HCT116 (cell line): Measurements from ENCODE around the gene PACSIN2. TPM values are rescaled to one million over a fixed set of nuclear protein-coding genes. Genes with fewer than 3 reads are reported as not detected.

ENCODE experiments used
- ATAC-seq: fragments of 200-7000 bp; cut with Tn5 transposase; 2 replicates; pipeline ENCODE4 v1.9.1; 2020; ENCODE audit warnings: mild to moderate bottlenecking, moderate library complexity
- BruUV-seq: library from RNA; stranded (reverse); fragments of 400-500 nt; replicated peaks from 2 replicates; lab custom pipeline; 2021; lab: Mats Ljungman, UMichigan
- CTCF ChIA-PET: fragments of 300-600 bp; sonication (Branson Sonifier 250); formaldehyde crosslinking; loops from one replicate; lab custom pipeline; 2021; ENCODE audit warnings: antibody characterized with exemption; lab: Charles Lee
- POLR2A ChIA-PET: fragments of 300-600, 350-600 bp; sonication (Branson Sonifier 250); formaldehyde crosslinking; loops from one replicate; lab custom pipeline; 2021; ENCODE audit warnings: antibody characterized with exemption; lab: Charles Lee
- RAD21 ChIA-PET, 2 experiments: fragments of 300-600 bp; sonication (Branson Sonifier 250); formaldehyde crosslinking; loops; one replicate each; lab custom pipeline; 2023; ENCODE audit warnings: low total read pairs in 2 of 2; ENCODE audit not compliant: uncharacterized antibody in 2 of 2, unreplicated experiment in 2 of 2, low non-redundant PET in 1 of 2; lab: Charles Lee
- DNase-seq: peaks from one replicate; pipeline ENCODE4 v3.0.0-alpha.2; 2010; ENCODE audit warnings: low read depth, low spot score
- H2AFZ ChIP-seq: fragments of 200-600 bp; shearing (Covaris generic), sonication (generic); 2 replicates; pipeline ENCODE4 v1.6.1; 2017; ENCODE audit warnings: low read depth, mixed run types, mixed read lengths, antibody characterized with exemption, low read length; ENCODE audit not compliant: poor library complexity, severe bottlenecking
- H3K27ac ChIP-seq: 2 replicates; pipeline ENCODE4 v1.5.1; 2012; ENCODE audit warnings: low read depth, low read length
- H3K27me3 ChIP-seq: fragments of 200-600 bp; sonication (generic); 2 replicates; pipeline ENCODE4 v1.6.1; 2016; ENCODE audit warnings: mixed run types, low read length, mixed read lengths; ENCODE audit not compliant: insufficient read depth
- H3K36me3 ChIP-seq, 2 experiments: fragments of 200-500 bp in 1 of 2; fragments of 200-600 bp in 1 of 2; sonication (Bioruptor generic) in 1 of 2; sonication (generic) in 1 of 2; 2 replicates each; pipeline versions ENCODE4 v1.5.1 to v1.6.1; 2014 to 2016; ENCODE audit warnings: low read length in 2 of 2, inconsistent platforms in 1 of 2, mixed read lengths in 1 of 2, mixed run types in 1 of 2; ENCODE audit not compliant: insufficient read depth in 2 of 2, control insufficient read depth in 1 of 2
- H3K4me1 ChIP-seq, 2 experiments: fragments of 200-600 bp in 1 of 2; sonication (generic) in 1 of 2; 2 replicates each; pipeline versions ENCODE4 v1.5.1 to v1.6.1; 2012 to 2017; ENCODE audit warnings: low read length in 2 of 2, inconsistent platforms in 1 of 2, mild to moderate bottlenecking in 1 of 2, mixed read lengths in 1 of 2, mixed run types in 1 of 2, moderate library complexity in 1 of 2; ENCODE audit not compliant: insufficient read depth in 2 of 2, control insufficient read depth in 1 of 2
- H3K4me2 ChIP-seq: fragments of 200-600 bp; sonication (generic); 2 replicates; pipeline ENCODE4 v1.6.1; 2017; ENCODE audit warnings: mixed run types, low read length, mixed read lengths
- H3K4me3 ChIP-seq, 2 experiments: fragments of 200-600 bp in 1 of 2; sonication (generic) in 1 of 2; replicated peaks in 1 of 2; 2 replicates each; pipeline ENCODE4 v1.5.1; 2011 to 2016; ENCODE audit warnings: low read length in 2 of 2, control low read depth in 1 of 2, low read depth in 1 of 2, mild to moderate bottlenecking in 1 of 2, mixed read lengths in 1 of 2, mixed run types in 1 of 2
- H3K79me2 ChIP-seq: fragments of 200-600 bp; sonication (generic); 2 replicates; pipeline ENCODE4 v1.6.1; 2017; ENCODE audit warnings: mild to moderate bottlenecking, mixed run types, low read length, moderate library complexity, mixed read lengths; ENCODE audit not compliant: insufficient read depth
- H3K9ac ChIP-seq: fragments of 200-600 bp; sonication (generic); 2 replicates; pipeline ENCODE4 v1.6.1; 2016; ENCODE audit warnings: low read length, mixed read lengths
- H3K9me2 ChIP-seq: fragments of 200-600 bp; sonication (generic), shearing (Covaris generic); 2 replicates; pipeline ENCODE4 v1.6.1; 2017; ENCODE audit warnings: mixed run types, mild to moderate bottlenecking, moderate library complexity; ENCODE audit not compliant: insufficient read depth
- H3K9me3 ChIP-seq, 2 experiments: fragments of 200-500 bp in 1 of 2; fragments of 200-600 bp in 1 of 2; sonication (Bioruptor generic) in 1 of 2; sonication (generic) in 1 of 2; 2 replicates each; pipeline ENCODE4 v1.6.1; 2014 to 2017; ENCODE audit warnings: low read length in 2 of 2, mixed read lengths in 2 of 2, inconsistent platforms in 1 of 2, low read depth in 1 of 2, mild to moderate bottlenecking in 1 of 2, mixed run types in 1 of 2, moderate library complexity in 1 of 2; ENCODE audit not compliant: control insufficient read depth in 1 of 2, insufficient read depth in 1 of 2
- H4K20me1 ChIP-seq: fragments of 200-600 bp; sonication (generic), shearing (Covaris generic); 2 replicates; pipeline ENCODE4 v1.6.1; 2017; ENCODE audit warnings: mixed run types, mild to moderate bottlenecking, moderate library complexity; ENCODE audit not compliant: insufficient read depth
- CBX3 ChIP-seq: IDR thresholded peaks from 2 replicates; pipeline ENCODE4 v1.6.1; 2012; ENCODE audit warnings: low read depth
- EGR1 ChIP-seq: IDR thresholded peaks from 2 replicates; pipeline ENCODE4 v1.6.1; 2012; ENCODE audit warnings: low read depth
- ELF1 ChIP-seq: IDR thresholded peaks from 2 replicates; pipeline ENCODE4 v1.6.1; 2012; ENCODE audit warnings: low read depth, borderline replicate concordance
- EZH2 ChIP-seq: fragments of 200-600 bp; sonication (generic); IDR thresholded peaks from 2 replicates; pipeline ENCODE4 v1.6.1; 2017; ENCODE audit warnings: antibody characterized with exemption, mixed run types
- EZH2phosphoT487 ChIP-seq: fragments of 200-600 bp; IDR thresholded peaks from 2 replicates; pipeline ENCODE4 v1.6.1; 2018; ENCODE audit warnings: antibody characterized with exemption, borderline replicate concordance
- FOSL1 ChIP-seq: IDR thresholded peaks from 2 replicates; pipeline ENCODE4 v1.6.1; 2012; ENCODE audit warnings: low read depth
- JUND ChIP-seq: IDR thresholded peaks from 2 replicates; pipeline ENCODE4 v1.6.1; 2012
- POLR2A ChIP-seq: IDR thresholded peaks from 2 replicates; pipeline ENCODE4 v1.7.0; 2011; ENCODE audit warnings: borderline replicate concordance; ENCODE audit not compliant: insufficient read depth, insufficient read length; ENCODE audit errors: extremely low read depth
- RAD21 ChIP-seq: IDR thresholded peaks from 2 replicates; pipeline ENCODE4 v1.6.1; 2012; ENCODE audit warnings: low read depth, mild to moderate bottlenecking
- SIN3A ChIP-seq: IDR thresholded peaks from 2 replicates; pipeline ENCODE4 v1.6.1; 2012; ENCODE audit warnings: low read depth
- SP1 ChIP-seq: IDR thresholded peaks from 2 replicates; pipeline ENCODE4 v1.6.1; 2012; ENCODE audit warnings: low read depth
- TCF7L2 ChIP-seq: IDR thresholded peaks from 2 replicates; pipeline ENCODE4 v1.7.0; 2011; ENCODE audit warnings: borderline replicate concordance, inconsistent platforms; ENCODE audit not compliant: insufficient read depth, insufficient read length; ENCODE audit errors: extremely low read depth
- YY1 ChIP-seq: IDR thresholded peaks from 2 replicates; pipeline ENCODE4 v1.6.1; 2011; ENCODE audit warnings: low read length, low read depth, moderate library complexity, mild to moderate bottlenecking; ENCODE audit not compliant: insufficient replicate concordance; ENCODE audit errors: extremely low read depth
- ZNF274 ChIP-seq: fragments of 200-500 bp; sonication (Bioruptor generic); IDR thresholded peaks from 2 replicates; pipeline ENCODE4 v1.6.1; 2014; ENCODE audit warnings: mild to moderate bottlenecking, low read depth, low read length, inconsistent platforms
- intact Hi-C: fragments of 100-400 bp; cut with micrococcal nuclease; formaldehyde crosslinking; loops from 2 replicates; pipeline ENCODE4 v1.10.0; 2022
- total RNA-seq: library from RNA; stranded (reverse); gene quantifications from one replicate; pipeline ENCODE4 v1.2.1, GENCODE V29; 2021; ENCODE audit not compliant: unreplicated experiment
- TF ChIP-seq, protein P1 (sequence below): IDR thresholded peaks from 2 replicates; pipeline ENCODE4 v1.6.1; 2012; ENCODE audit warnings: low read depth
- TF ChIP-seq, protein P2 (sequence below): IDR thresholded peaks from 2 replicates; pipeline ENCODE4 v1.6.1; 2012
- TF ChIP-seq, protein P3 (sequence below): IDR thresholded peaks from 2 replicates; pipeline ENCODE4 v1.6.1; 2011; ENCODE audit warnings: mild to moderate bottlenecking, low read length, moderate library complexity; ENCODE audit not compliant: insufficient replicate concordance; ENCODE audit errors: extremely low read depth
- TF ChIP-seq, protein P4 (sequence below): IDR thresholded peaks from 2 replicates; pipeline ENCODE4 v1.6.1; 2012

PACSIN2 gene
- total RNA-seq, 1 experiment from 2014 or later: 48.2 TPM

DNA sequence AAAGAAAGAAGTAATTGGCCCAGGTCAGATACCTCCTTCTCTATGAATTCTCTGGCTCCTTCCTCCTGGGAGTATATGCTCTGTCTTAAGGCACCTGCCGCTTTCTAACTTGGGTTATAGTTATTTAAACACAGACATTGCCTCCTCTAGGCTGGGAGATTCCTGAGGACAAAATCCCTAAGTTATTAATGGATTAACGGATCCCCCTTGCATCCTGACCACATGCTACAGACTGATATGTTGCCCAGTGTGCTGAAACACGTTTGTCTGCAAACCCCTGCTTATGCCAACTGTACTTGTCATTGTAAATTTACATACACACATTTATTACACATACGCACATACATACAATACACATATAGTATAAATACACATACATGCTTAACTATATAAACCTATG is 35.3 kb downstream of the PACSIN2 start:
- Histone ChIP-seq H3K9ac (no peak overlapping the region), H3K27ac (no peak overlapping the region), H2AFZ (no peak overlapping the region), H3K4me1 (peaks cover 10 to 18% of the 10 kb centered on the region in 2 experiments), H3K9me2 (no peaks in the 10 kb centered on the region), H3K4me3 (no peak overlapping the region), H3K9me3 (no peaks in the 10 kb centered on the region), H4K20me1 (peaks cover 5% of the 10 kb centered on the region; the same call in 1 of the 2 replicates), H3K36me3 (no peaks in the 10 kb centered on the region), H3K79me2 (peaks cover 54% of the 10 kb centered on the region), H3K27me3 (no peaks in the 10 kb centered on the region), H3K4me2 (no peak overlapping the region)
- RAD21 ChIA-PET: no interaction called here
- no peak for ATAC-seq
- DNase-seq: no peak
- intact Hi-C loops: no loop called here
- POLR2A ChIA-PET: no interaction called here
- CTCF ChIA-PET: no interaction called here
- TF ChIP-seq, protein P1, sequence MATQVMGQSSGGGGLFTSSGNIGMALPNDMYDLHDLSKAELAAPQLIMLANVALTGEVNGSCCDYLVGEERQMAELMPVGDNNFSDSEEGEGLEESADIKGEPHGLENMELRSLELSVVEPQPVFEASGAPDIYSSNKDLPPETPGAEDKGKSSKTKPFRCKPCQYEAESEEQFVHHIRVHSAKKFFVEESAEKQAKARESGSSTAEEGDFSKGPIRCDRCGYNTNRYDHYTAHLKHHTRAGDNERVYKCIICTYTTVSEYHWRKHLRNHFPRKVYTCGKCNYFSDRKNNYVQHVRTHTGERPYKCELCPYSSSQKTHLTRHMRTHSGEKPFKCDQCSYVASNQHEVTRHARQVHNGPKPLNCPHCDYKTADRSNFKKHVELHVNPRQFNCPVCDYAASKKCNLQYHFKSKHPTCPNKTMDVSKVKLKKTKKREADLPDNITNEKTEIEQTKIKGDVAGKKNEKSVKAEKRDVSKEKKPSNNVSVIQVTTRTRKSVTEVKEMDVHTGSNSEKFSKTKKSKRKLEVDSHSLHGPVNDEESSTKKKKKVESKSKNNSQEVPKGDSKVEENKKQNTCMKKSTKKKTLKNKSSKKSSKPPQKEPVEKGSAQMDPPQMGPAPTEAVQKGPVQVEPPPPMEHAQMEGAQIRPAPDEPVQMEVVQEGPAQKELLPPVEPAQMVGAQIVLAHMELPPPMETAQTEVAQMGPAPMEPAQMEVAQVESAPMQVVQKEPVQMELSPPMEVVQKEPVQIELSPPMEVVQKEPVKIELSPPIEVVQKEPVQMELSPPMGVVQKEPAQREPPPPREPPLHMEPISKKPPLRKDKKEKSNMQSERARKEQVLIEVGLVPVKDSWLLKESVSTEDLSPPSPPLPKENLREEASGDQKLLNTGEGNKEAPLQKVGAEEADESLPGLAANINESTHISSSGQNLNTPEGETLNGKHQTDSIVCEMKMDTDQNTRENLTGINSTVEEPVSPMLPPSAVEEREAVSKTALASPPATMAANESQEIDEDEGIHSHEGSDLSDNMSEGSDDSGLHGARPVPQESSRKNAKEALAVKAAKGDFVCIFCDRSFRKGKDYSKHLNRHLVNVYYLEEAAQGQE: no peak
- TF ChIP-seq EZH2phosphoT487 (no peak), POLR2A (no peak), SP1 (no peak), SIN3A (no peak), ELF1 (no peak), ZNF274 (no peak), EZH2 (no peak), YY1 (no peak), EGR1 (no peak), TCF7L2 (no peak), FOSL1 (no peak), JUND (no peak), RAD21 (no peak), CBX3 (no peak)
- TF ChIP-seq, protein P2, sequence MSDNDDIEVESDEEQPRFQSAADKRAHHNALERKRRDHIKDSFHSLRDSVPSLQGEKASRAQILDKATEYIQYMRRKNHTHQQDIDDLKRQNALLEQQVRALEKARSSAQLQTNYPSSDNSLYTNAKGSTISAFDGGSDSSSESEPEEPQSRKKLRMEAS: no peak
- TF ChIP-seq, protein P3, sequence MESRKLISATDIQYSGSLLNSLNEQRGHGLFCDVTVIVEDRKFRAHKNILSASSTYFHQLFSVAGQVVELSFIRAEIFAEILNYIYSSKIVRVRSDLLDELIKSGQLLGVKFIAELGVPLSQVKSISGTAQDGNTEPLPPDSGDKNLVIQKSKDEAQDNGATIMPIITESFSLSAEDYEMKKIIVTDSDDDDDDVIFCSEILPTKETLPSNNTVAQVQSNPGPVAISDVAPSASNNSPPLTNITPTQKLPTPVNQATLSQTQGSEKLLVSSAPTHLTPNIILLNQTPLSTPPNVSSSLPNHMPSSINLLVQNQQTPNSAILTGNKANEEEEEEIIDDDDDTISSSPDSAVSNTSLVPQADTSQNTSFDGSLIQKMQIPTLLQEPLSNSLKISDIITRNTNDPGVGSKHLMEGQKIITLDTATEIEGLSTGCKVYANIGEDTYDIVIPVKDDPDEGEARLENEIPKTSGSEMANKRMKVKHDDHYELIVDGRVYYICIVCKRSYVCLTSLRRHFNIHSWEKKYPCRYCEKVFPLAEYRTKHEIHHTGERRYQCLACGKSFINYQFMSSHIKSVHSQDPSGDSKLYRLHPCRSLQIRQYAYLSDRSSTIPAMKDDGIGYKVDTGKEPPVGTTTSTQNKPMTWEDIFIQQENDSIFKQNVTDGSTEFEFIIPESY: no peak
- TF ChIP-seq, protein P4, sequence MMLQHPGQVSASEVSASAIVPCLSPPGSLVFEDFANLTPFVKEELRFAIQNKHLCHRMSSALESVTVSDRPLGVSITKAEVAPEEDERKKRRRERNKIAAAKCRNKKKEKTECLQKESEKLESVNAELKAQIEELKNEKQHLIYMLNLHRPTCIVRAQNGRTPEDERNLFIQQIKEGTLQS: no peak
- no TSS peak for BruUV-seq
